ENCODE measurements around the gene TLK2.

- TF ChIP-seq, protein P1, sequence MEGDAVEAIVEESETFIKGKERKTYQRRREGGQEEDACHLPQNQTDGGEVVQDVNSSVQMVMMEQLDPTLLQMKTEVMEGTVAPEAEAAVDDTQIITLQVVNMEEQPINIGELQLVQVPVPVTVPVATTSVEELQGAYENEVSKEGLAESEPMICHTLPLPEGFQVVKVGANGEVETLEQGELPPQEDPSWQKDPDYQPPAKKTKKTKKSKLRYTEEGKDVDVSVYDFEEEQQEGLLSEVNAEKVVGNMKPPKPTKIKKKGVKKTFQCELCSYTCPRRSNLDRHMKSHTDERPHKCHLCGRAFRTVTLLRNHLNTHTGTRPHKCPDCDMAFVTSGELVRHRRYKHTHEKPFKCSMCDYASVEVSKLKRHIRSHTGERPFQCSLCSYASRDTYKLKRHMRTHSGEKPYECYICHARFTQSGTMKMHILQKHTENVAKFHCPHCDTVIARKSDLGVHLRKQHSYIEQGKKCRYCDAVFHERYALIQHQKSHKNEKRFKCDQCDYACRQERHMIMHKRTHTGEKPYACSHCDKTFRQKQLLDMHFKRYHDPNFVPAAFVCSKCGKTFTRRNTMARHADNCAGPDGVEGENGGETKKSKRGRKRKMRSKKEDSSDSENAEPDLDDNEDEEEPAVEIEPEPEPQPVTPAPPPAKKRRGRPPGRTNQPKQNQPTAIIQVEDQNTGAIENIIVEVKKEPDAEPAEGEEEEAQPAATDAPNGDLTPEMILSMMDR (IDR thresholded peaks at IDR 0.05; ENCODE audit: low read length): no peak
- TF ChIP-seq EZH2 (optimal IDR thresholded peaks at IDR 0.05; ENCODE audit: low read depth, low read length): no peak
- TF ChIP-seq EZH2phosphoT487 (IDR thresholded peaks at IDR 0.05; ENCODE audit: low read length): no peak
Measured at GRCh38 chr17:62631086-62631935, 152.7 kb downstream of the TLK2 start.
